ENCODE measurements around the gene PLEKHM1. TPM values are rescaled to one million over a fixed set of nuclear protein-coding genes. Genes with fewer than 3 reads are reported as not detected.

PLEKHM1 gene
- total RNA-seq, 2 experiments from 2014 or later, result 48.6 to 53.0 TPM

DNA sequence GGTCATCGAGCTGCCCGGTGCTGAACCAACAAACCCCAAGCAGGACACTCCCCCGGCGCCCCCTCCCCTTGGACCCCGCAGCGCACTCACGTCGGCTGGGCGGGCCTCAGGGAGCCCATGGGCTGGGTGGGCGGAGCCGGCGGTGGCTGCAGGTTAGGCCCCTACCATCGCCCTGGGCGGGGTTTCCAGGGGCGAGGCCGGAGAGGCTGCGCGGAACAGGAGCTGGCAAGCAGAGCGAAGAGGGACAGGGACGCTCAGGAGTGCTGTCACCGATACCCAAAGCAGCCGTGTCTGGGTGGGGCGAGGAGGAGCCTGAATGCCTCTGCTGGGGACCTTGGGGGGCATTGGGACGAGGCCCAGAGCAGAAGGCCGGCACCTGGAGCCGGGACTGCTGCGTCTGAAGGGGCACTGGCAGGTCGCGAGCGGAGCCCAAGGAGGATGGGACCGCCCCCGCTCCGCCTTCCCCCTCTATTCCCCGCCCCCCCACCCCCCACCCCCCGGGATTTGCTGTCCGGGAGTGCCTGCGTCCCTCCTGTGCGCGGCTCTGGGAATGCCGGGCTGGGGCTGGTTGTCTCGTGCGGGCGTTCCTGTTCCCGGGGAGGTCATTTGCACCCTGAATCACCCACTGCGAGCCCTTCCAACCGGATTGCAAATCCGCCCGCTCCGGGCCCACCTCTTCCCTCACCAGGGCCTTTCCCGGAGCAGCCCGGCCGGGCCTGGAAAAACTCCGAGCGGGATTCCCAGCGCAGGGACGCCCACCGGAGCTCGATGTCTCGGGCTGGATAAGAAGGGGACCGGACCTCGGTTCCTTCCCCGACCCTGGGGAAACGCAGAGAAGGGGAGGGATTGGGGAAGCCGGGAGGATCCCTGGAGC, 58.8 kb downstream of the PLEKHM1 start:
- peak overlapping the region; percentile 82 for H3K27ac Mint-ChIP-seq
- POLR2A ChIA-PET, result interaction anchor here (1.2 kb wide), 1 partner anchor 153 kb away, joined by 3 read pairs; no protein-coding TSS in a partner anchor
- CTCF ChIA-PET, result interaction anchor here (1.0 to 1.4 kb wide), 2 partner anchors 9 to 366 kb away, joined by 3 read pairs; no protein-coding TSS in a partner anchor

GRCh38 chr17:45430738-45431530, 59.6 kb downstream of the PLEKHM1 start:
- no peaks in the 10 kb centered on the region for H3K9me3 Mint-ChIP-seq
- peak overlapping the region; percentile 61 for H3K27ac Mint-ChIP-seq
- POLR2A ChIA-PET, result interaction anchor here (0.6 to 1.2 kb wide), 2 partner anchors 144 to 154 kb away, joined by 3 read pairs; no protein-coding TSS in a partner anchor
- peaks cover 32% of the 10 kb centered on the region for H3K4me1 Mint-ChIP-seq
- CTCF ChIA-PET, result interaction anchor here (1.0 to 1.4 kb wide), 2 partner anchors 10 to 365 kb away, joined by 3 read pairs; no protein-coding TSS in a partner anchor
- DNase-seq, result peak; percentile 63
- H3K27me3 Mint-ChIP-seq, result no peaks in the 10 kb centered on the region
- H3K4me3 Mint-ChIP-seq, result peak overlapping the region; percentile 79
- H3K36me3 Mint-ChIP-seq (ENCODE audit: low read depth), result peaks cover 11% of the 10 kb centered on the region

More for the DNA sequence above, 58.8 kb downstream of the PLEKHM1 start:
- H3K36me3 Mint-ChIP-seq (ENCODE audit: low read depth), result peaks cover 11% of the 10 kb centered on the region
- peak; percentile 83 for DNase-seq
- H3K9me3 Mint-ChIP-seq, result no peaks in the 10 kb centered on the region
- H3K4me3 Mint-ChIP-seq, result peak overlapping the region; percentile 79
- H3K4me1 Mint-ChIP-seq, result peaks cover 32% of the 10 kb centered on the region
- no peaks in the 10 kb centered on the region for H3K27me3 Mint-ChIP-seq

DNA sequence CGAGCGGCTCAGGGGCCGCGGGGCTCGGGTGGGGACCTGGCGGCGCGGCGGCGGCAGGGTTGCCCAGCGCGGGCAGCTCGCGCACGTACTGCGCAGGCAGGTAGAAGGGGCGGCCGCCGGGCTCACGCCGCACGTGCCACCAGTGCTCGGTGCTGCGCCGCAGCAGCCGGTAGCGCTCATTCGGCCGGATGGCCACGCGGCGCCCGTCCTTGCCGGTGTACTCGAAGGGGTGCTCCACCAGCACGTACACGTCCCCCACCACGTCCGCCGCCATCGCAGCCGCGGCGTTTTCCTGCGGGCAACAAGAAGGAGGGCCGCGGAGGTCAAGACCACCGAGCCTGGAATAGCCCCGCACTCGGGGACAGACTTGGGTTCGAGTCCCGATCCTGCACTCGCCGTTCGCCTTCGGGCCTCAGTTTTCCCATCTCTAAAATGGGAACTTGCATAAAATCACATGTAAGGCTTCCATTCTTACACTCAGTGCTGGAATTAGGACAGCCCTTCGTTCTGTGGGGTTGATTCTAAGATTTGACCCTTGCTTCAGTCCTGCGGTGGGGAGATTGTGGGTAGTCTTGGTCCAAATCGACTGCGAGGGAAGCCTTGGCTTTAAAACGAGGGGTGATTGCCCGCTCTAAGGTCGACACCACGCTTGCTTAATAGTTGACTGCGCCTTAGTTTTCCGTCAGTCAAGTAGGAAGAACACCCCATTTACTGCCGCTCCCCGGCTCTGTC, 60.3 kb downstream of the PLEKHM1 start:
- ChIA-PET CTCF (interaction anchor here (1.0 to 1.5 kb wide), 3 partner anchors 10 to 364 kb away, joined by 3 read pairs; no protein-coding TSS in a partner anchor), POLR2A (interaction anchor here (0.6 kb wide), 1 partner anchor 143 kb away, joined by 3 read pairs; no protein-coding TSS in a partner anchor)
- peaks cover 32% of the 10 kb centered on the region for H3K4me1 Mint-ChIP-seq
- H3K27ac Mint-ChIP-seq, result no peak overlapping the region
- H3K27me3 Mint-ChIP-seq, result no peaks in the 10 kb centered on the region
- DNase-seq, result no peak
- peaks cover 11% of the 10 kb centered on the region for H3K36me3 Mint-ChIP-seq (ENCODE audit: low read depth)
- H3K4me3 Mint-ChIP-seq, result peak overlapping the region; percentile 79
- H3K9me3 Mint-ChIP-seq, result no peaks in the 10 kb centered on the region

GRCh38 chr17:45429339-45430005, 61.0 kb downstream of the PLEKHM1 start:
- no peak for DNase-seq
- H3K4me3 Mint-ChIP-seq, result peak overlapping the region; percentile 16
- H3K27ac Mint-ChIP-seq, result no peak overlapping the region
- peaks cover 11% of the 10 kb centered on the region for H3K36me3 Mint-ChIP-seq (ENCODE audit: low read depth)
- no peaks in the 10 kb centered on the region for H3K9me3 Mint-ChIP-seq
- no peaks in the 10 kb centered on the region for H3K27me3 Mint-ChIP-seq
- H3K4me1 Mint-ChIP-seq, result peaks cover 32% of the 10 kb centered on the region
- POLR2A ChIA-PET, result no interaction called here
- CTCF ChIA-PET, result interaction anchor here (1.2 to 3.2 kb wide), 4 partner anchors 11 to 210 kb away, joined by 3 to 11 read pairs (median 3); no protein-coding TSS in a partner anchor

DNA sequence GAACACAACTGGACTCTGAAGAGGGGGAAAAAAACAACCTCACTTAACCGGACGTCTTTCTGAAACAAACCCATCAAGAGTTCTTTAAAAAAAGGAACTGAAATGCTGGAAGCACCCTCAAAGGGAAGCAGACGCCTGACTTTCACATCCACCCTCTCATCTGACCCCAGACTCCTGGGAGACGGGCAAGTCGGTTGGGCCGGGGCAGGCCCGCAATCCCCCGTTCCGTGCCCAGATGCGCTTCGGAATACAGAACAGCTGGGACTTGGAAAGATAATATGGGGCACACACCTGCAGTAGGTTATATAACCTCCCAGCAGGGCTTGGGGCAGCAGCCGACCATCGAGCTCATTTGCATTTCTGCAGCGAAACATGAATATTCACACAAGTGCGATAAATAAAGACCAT, 61.6 kb downstream of the PLEKHM1 start:
- H3K4me1 Mint-ChIP-seq, result peaks cover 32% of the 10 kb centered on the region
- ChIA-PET POLR2A (no interaction called here), CTCF (interaction anchor here (0.6 to 3.2 kb wide), 6 partner anchors 11 to 209 kb away, joined by 3 to 11 read pairs (median 3); no protein-coding TSS in a partner anchor)
- no peak overlapping the region for H3K27ac Mint-ChIP-seq
- no peaks in the 10 kb centered on the region for H3K27me3 Mint-ChIP-seq
- no peak for DNase-seq
- H3K4me3 Mint-ChIP-seq, result peak overlapping the region; percentile 16
- H3K9me3 Mint-ChIP-seq, result no peaks in the 10 kb centered on the region
- H3K36me3 Mint-ChIP-seq (ENCODE audit: low read depth), result peaks cover 11% of the 10 kb centered on the region

- Mint-ChIP-seq H3K9me3 (no peaks in the 10 kb centered on the region), H3K4me1 (peaks cover 30% of the 10 kb centered on the region), H3K27ac (peak overlapping the region; percentile 14), H3K36me3 (ENCODE audit: low read depth) (peaks cover 11% of the 10 kb centered on the region), H3K27me3 (no peaks in the 10 kb centered on the region), H3K4me3 (peak overlapping the region; percentile 45)
- POLR2A ChIA-PET, result no interaction called here
- CTCF ChIA-PET, result interaction anchor here (0.6 to 3.2 kb wide), 6 partner anchors 12 to 209 kb away, joined by 3 to 11 read pairs (median 4); no protein-coding TSS in a partner anchor
- DNase-seq, result peak; percentile 79
These were observed 62.4 kb downstream of the PLEKHM1 start for GRCh38 chr17:45428050-45428617.

GRCh38 chr17:45427181-45427835, 63.2 kb downstream of the PLEKHM1 start:
- peaks cover 26% of the 10 kb centered on the region for H3K4me1 Mint-ChIP-seq
- no peak for DNase-seq
- H3K27ac Mint-ChIP-seq, result no peak overlapping the region
- peaks cover 11% of the 10 kb centered on the region for H3K36me3 Mint-ChIP-seq (ENCODE audit: low read depth)
- H3K9me3 Mint-ChIP-seq, result no peaks in the 10 kb centered on the region
- no peaks in the 10 kb centered on the region for H3K27me3 Mint-ChIP-seq
- H3K4me3 Mint-ChIP-seq, result no peak overlapping the region
- CTCF ChIA-PET, result interaction anchor here (0.7 to 3.2 kb wide), 5 partner anchors 11 to 50 kb away, joined by 4 to 11 read pairs (median 5); no protein-coding TSS in a partner anchor
- POLR2A ChIA-PET, result no interaction called here

DNA sequence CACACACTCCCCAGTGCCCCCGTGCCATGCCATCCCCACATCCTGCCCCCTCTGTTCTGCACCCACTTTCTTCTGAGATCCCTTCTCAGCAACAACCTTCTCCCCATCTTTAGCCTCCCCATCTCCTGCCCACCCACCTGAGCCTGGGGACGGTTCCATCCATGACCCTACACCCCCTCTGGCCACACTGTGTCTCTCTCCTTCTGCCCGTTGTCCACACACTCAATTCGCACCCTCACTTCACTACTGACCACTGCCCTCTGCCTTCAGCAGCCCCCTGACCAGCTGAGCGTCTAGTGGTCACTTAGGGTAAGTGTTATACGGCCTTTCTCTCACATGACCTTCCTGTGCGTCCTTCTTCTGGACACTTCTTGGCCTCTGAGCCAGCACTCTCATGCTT, 64.0 kb downstream of the PLEKHM1 start:
- ChIA-PET CTCF (interaction anchor here (0.7 to 3.2 kb wide), 3 partner anchors 10 to 33 kb away, joined by 4 to 11 read pairs (median 5); no protein-coding TSS in a partner anchor), POLR2A (no interaction called here)
- H3K36me3 Mint-ChIP-seq (ENCODE audit: low read depth), result peaks cover 11% of the 10 kb centered on the region
- H3K4me3 Mint-ChIP-seq, result no peak overlapping the region
- no peak for DNase-seq
- H3K27me3 Mint-ChIP-seq, result no peaks in the 10 kb centered on the region
- no peak overlapping the region for H3K27ac Mint-ChIP-seq
- peaks cover 26% of the 10 kb centered on the region for H3K4me1 Mint-ChIP-seq
- no peaks in the 10 kb centered on the region for H3K9me3 Mint-ChIP-seq

DNA sequence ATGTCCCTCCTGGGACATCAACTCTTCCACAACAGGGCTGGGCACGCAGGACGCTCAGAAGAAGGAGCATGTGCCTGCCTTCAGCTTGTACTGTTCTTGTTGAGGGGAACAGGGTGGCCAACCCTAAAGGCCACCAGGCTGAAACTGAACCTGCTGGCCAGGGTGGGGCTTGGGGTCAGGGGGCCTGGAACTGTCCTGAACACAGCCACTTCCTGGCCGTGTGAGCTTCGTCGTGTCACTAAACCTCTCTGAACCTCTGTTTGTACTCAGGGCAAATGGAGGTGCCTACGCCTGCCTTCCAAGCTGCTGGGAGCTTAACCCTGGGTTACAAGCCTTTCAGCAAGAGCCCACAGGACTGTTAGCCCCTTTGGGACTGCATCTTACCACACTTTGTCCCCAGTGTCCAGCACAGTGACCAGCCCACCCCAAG, 64.5 kb downstream of the PLEKHM1 start:
- DNase-seq, result no peak
- ChIA-PET CTCF (interaction anchor here (3.2 kb wide), 1 partner anchor 13 kb away, joined by 11 read pairs; no protein-coding TSS in a partner anchor), POLR2A (no interaction called here)
- no peaks in the 10 kb centered on the region for H3K9me3 Mint-ChIP-seq
- H3K4me3 Mint-ChIP-seq, result no peak overlapping the region
- peaks cover 23% of the 10 kb centered on the region for H3K4me1 Mint-ChIP-seq
- H3K36me3 Mint-ChIP-seq (ENCODE audit: low read depth), result peaks cover 10% of the 10 kb centered on the region
- no peaks in the 10 kb centered on the region for H3K27me3 Mint-ChIP-seq
- no peak overlapping the region for H3K27ac Mint-ChIP-seq

DNA sequence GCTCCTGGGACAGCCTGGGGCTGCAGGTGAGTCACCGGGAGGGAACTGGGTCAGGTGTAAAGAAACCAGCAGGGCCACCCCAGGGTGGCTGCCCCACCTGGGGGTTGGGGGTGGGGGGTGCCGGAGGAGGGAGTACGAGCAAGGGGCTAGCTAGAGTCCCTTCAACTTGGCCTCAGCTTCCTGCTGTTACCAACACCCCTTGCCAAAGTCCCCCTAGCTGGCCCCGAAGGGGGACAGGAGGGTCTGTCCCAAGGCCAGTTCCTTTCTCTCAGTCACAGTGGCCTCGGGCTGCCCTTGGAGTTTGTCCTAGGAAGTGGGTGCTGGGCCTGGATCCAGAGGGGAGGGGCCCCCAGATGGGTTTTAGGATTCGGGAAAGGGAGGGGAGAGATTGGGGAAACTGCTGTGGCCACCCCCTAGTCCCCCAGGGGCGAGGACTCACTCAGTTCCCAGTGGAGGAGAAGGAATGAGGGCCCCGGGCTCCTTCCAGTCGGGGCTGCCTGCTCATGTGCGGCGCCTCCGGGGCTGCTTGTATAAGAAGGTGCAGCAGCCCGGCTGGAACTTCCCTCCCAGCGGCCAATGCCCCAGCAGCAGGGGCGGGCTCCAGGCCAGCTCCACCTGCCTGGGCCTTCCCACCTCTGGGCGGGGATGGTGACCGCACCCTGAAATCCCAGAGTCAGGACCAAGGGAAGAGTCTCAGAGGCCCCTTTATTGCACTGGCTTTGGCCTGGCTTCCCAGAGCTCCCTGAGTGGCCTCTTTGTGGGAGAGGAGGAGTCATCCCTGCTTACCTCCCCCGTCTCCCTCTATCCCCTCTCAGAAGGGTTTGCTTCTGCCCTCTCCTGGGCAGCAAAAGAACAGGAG, 65.2 kb downstream of the PLEKHM1 start:
- ChIA-PET CTCF (no interaction called here), POLR2A (no interaction called here)
- no peak overlapping the region for H3K4me3 Mint-ChIP-seq
- H3K9me3 Mint-ChIP-seq, result no peaks in the 10 kb centered on the region
- H3K4me1 Mint-ChIP-seq, result peaks cover 17% of the 10 kb centered on the region
- DNase-seq, result no peak
- no peak overlapping the region for H3K27ac Mint-ChIP-seq
- peaks cover 7% of the 10 kb centered on the region for H3K36me3 Mint-ChIP-seq (ENCODE audit: low read depth)
- no peaks in the 10 kb centered on the region for H3K27me3 Mint-ChIP-seq
